Duodenal mucosa (tissue), 2 donors: ENCODE data around the gene FOXD4L1.
A peak's percentile ranks its signal among the peaks of the same experiment; 100 is the strongest.
"Not testable (repeated sequence)": the region's sequence is repeated elsewhere in the genome, so short reads cannot be mapped to it uniquely, and the experiment has no call there.

Experiments used
- H3K27ac ChIP-seq: one replicate; pipeline ENCODE4 v1.7.0; 2013; ENCODE audit warnings: low read depth, low read length
- H3K27me3 ChIP-seq, 2 donors: one replicate each; pipeline ENCODE4 v1.7.0; 2013; ENCODE audit warnings: low read length in 2 of 2, control low read depth in 1 of 2; ENCODE audit not compliant: insufficient read depth in 2 of 2, control insufficient read depth in 1 of 2
- H3K36me3 ChIP-seq, 2 donors: one replicate each; pipeline ENCODE4 v1.7.0; 2013; ENCODE audit warnings: low read length in 2 of 2, control low read depth in 1 of 2; ENCODE audit not compliant: insufficient read depth in 2 of 2, control insufficient read depth in 1 of 2
- H3K4me1 ChIP-seq, 2 donors: one replicate each; pipeline ENCODE4 v1.7.0; 2013; ENCODE audit warnings: low read length in 2 of 2, control low read depth in 1 of 2; ENCODE audit not compliant: insufficient read depth in 2 of 2, control insufficient read depth in 1 of 2
- H3K4me3 ChIP-seq, 2 donors: one replicate each; pipeline ENCODE4 v1.7.0; 2013; ENCODE audit warnings: low read length in 2 of 2, low read depth in 1 of 2
- H3K9ac ChIP-seq, 2 donors: one replicate each; pipeline ENCODE4 v1.7.0; 2013; ENCODE audit warnings: low read length in 2 of 2, low read depth in 1 of 2
- H3K9me3 ChIP-seq, 2 donors: one replicate each; pipeline ENCODE4 v1.7.0; 2013; ENCODE audit warnings: low read length in 2 of 2, control low read depth in 1 of 2; ENCODE audit not compliant: control insufficient read depth in 1 of 2

FOXD4L1 gene

GRCh38 chr2:113498365-113498764 is at the start of gene FOXD4L1:
Gene FOXD4L1, plus strand, starts transcription at chr2:113498665. Its CDS starts 592 bp downstream, at chr2:113499257.
- H3K27ac ChIP-seq, H3K9ac ChIP-seq, H3K4me1 ChIP-seq, H3K9me3 ChIP-seq, H3K27me3 ChIP-seq, H3K36me3 ChIP-seq, H3K4me3 ChIP-seq: not testable (repeated sequence)

- not testable (repeated sequence) for H3K27me3 ChIP-seq, H3K4me1 ChIP-seq, H3K4me3 ChIP-seq, H3K36me3 ChIP-seq, H3K27ac ChIP-seq, H3K9me3 ChIP-seq, H3K9ac ChIP-seq
These were observed 32.7 kb upstream of the FOXD4L1 start for GRCh38 chr2:113465770-113466169.

GRCh38 chr2:113476688-113477368 is 21.6 kb upstream of the FOXD4L1 start:
- H3K9me3 ChIP-seq, H3K36me3 ChIP-seq, H3K27me3 ChIP-seq, H3K4me3 ChIP-seq, H3K27ac ChIP-seq, H3K4me1 ChIP-seq, H3K9ac ChIP-seq: not testable (repeated sequence)

- H3K27ac ChIP-seq, H3K36me3 ChIP-seq, H3K27me3 ChIP-seq, H3K4me3 ChIP-seq, H3K4me1 ChIP-seq, H3K9me3 ChIP-seq, H3K9ac ChIP-seq: not testable (repeated sequence)
These were observed 1.9 kb upstream of the FOXD4L1 start for GRCh38 chr2:113496527-113496926.

- not testable (repeated sequence) for H3K27me3 ChIP-seq, H3K4me3 ChIP-seq, H3K36me3 ChIP-seq, H3K9me3 ChIP-seq, H3K9ac ChIP-seq, H3K27ac ChIP-seq, H3K4me1 ChIP-seq
These were observed 787 bp downstream of the FOXD4L1 start for GRCh38 chr2:113499019-113499885.

GRCh38 chr2:113499886-113500722 is 1.6 kb downstream of the FOXD4L1 start:
- H3K9ac ChIP-seq, H3K36me3 ChIP-seq, H3K4me1 ChIP-seq, H3K9me3 ChIP-seq, H3K27ac ChIP-seq, H3K4me3 ChIP-seq, H3K27me3 ChIP-seq: not testable (repeated sequence)

- not testable (repeated sequence) for H3K27me3 ChIP-seq, H3K9me3 ChIP-seq, H3K4me1 ChIP-seq, H3K27ac ChIP-seq, H3K9ac ChIP-seq, H3K4me3 ChIP-seq, H3K36me3 ChIP-seq
These were observed 2.2 kb downstream of the FOXD4L1 start for GRCh38 chr2:113500723-113501038.

- not testable (repeated sequence) for H3K9me3 ChIP-seq, H3K36me3 ChIP-seq, H3K9ac ChIP-seq, H3K4me1 ChIP-seq, H3K27ac ChIP-seq, H3K27me3 ChIP-seq
- peak overlapping the region in 1 of 2 donors; percentile 48 for H3K4me3 ChIP-seq
These were observed 4.0 kb downstream of the FOXD4L1 start for GRCh38 chr2:113502216-113503093.

- peak overlapping the region; percentile 47 to 48 for H3K4me3 ChIP-seq
- H3K9me3 ChIP-seq, H3K27ac ChIP-seq, H3K9ac ChIP-seq, H3K27me3 ChIP-seq, H3K36me3 ChIP-seq, H3K4me1 ChIP-seq: not testable (repeated sequence)
These were observed 4.9 kb downstream of the FOXD4L1 start for GRCh38 chr2:113503094-113504042.
